Keratinocyte (primary cell): ENCODE results near the gene PRM2. TPM values are rescaled to one million over a fixed set of nuclear protein-coding genes. Genes with fewer than 3 reads are reported as not detected.

Source experiments
- DNase-seq: peaks from one replicate; pipeline ENCODE4 v3.0.0-alpha.2; 2011; ENCODE audit warnings: low read depth, missing footprints, low spot score
- FAIRE-seq: peaks from 2 replicates; lab custom pipeline; 2011; peaks lifted over from hg19 to GRCh38; lab: Jason Lieb, UNC
- H2AFZ ChIP-seq: 2 replicates; pipeline ENCODE4 v1.6.0; 2012; ENCODE audit warnings: low read length, control low read depth, inconsistent platforms; ENCODE audit not compliant: control insufficient read depth
- H3K27ac ChIP-seq: 2 replicates; pipeline ENCODE4 v1.5.1; 2011; ENCODE audit warnings: low read length; ENCODE audit not compliant: control insufficient read depth, insufficient read depth
- H3K27me3 ChIP-seq: 3 replicates; pipeline ENCODE4 v1.6.0; 2011; ENCODE audit warnings: low read length; ENCODE audit not compliant: control insufficient read depth, insufficient read depth; ENCODE audit errors: extremely low read depth
- H3K36me3 ChIP-seq, 2 experiments: 2 replicates in 1 of 2; 3 replicates in 1 of 2; pipeline ENCODE4 v1.5.1; 2011; ENCODE audit warnings: low read length in 2 of 2, mild to moderate bottlenecking in 1 of 2; ENCODE audit not compliant: control insufficient read depth in 2 of 2, insufficient read depth in 2 of 2; ENCODE audit errors: extremely low read depth in 1 of 2
- H3K4me1 ChIP-seq: 3 replicates; pipeline ENCODE4 v1.5.1; 2011; ENCODE audit warnings: low read length; ENCODE audit not compliant: control insufficient read depth, insufficient read depth; ENCODE audit errors: extremely low read depth
- H3K4me2 ChIP-seq: 3 replicates; pipeline ENCODE4 v1.6.0; 2011; ENCODE audit warnings: low read depth, low read length; ENCODE audit not compliant: control insufficient read depth, insufficient read depth; ENCODE audit errors: extremely low read depth
- H3K4me3 ChIP-seq, 3 experiments: fragments of 200-600 bp in 1 of 3; sonication (generic) in 1 of 3; 2 replicates in 2 of 3; 3 replicates in 1 of 3; pipeline ENCODE4 v1.5.1; 2011 to 2016; ENCODE audit warnings: low read length in 3 of 3, mild to moderate bottlenecking in 3 of 3, control low read depth in 2 of 3, inconsistent platforms in 1 of 3, low read depth in 1 of 3, mixed read lengths in 1 of 3, mixed run types in 1 of 3, moderate library complexity in 1 of 3; ENCODE audit not compliant: control insufficient read depth in 2 of 3, insufficient read depth in 2 of 3; ENCODE audit errors: extremely low read depth in 1 of 3
- H3K79me2 ChIP-seq: 2 replicates; pipeline ENCODE4 v1.6.0; 2012; ENCODE audit warnings: low read length; ENCODE audit not compliant: control insufficient read depth, insufficient read depth
- H3K9ac ChIP-seq: 3 replicates; pipeline ENCODE4 v1.6.0; 2011; ENCODE audit warnings: low read length; ENCODE audit not compliant: control insufficient read depth, insufficient read depth; ENCODE audit errors: extremely low read depth
- H3K9me1 ChIP-seq: 3 replicates; pipeline ENCODE4 v1.6.0; 2011; ENCODE audit warnings: low read length; ENCODE audit not compliant: control insufficient read depth, insufficient read depth; ENCODE audit errors: extremely low read depth
- H3K9me3 ChIP-seq: 2 replicates; pipeline ENCODE4 v1.5.1; 2012; ENCODE audit warnings: low read depth, low read length; ENCODE audit not compliant: control insufficient read depth
- H4K20me1 ChIP-seq: 3 replicates; pipeline ENCODE4 v1.6.0; 2011; ENCODE audit warnings: low read length; ENCODE audit not compliant: control insufficient read depth, insufficient read depth; ENCODE audit errors: extremely low read depth
- EZH2 ChIP-seq: IDR thresholded peaks from one replicate; pipeline ENCODE4 v1.6.1; 2012; ENCODE audit warnings: inconsistent platforms, mild to moderate bottlenecking, low read length, moderate library complexity
- dilution Hi-C: fragments of 300-500 bp; cut with MboI; formaldehyde crosslinking; loops from one replicate; pipeline ENCODE4 v1.7.0; 2020; ENCODE audit warnings: low sequenced_read_pairs; ENCODE audit not compliant: extremely low pct_ligation_motif_present
- polyA plus RNA-seq, 5 experiments: library from polyadenylated mRNA; depleted of rRNA in 3 of 5; stranded (reverse) in 3 of 5; stranded (forward) in 1 of 5; unstranded in 1 of 5; fragments of >200 nt; gene quantifications; 1 replicate in 1 of 5; 2 replicates in 3 of 5; 3 replicates in 1 of 5; pipeline versions ENCODE4 v1.2.1 to v1.2.3, GENCODE V29; 2011 to 2012; ENCODE audit warnings: missing spikeins in 2 of 5, low read depth in 1 of 5, low replicate concordance in 1 of 5
- TF ChIP-seq, protein P1 (sequence below), 3 experiments: IDR thresholded peaks in 1 of 3; conservative IDR thresholded peaks in 1 of 3; optimal IDR thresholded peaks in 1 of 3; 2 replicates in 2 of 3; 3 replicates in 1 of 3; pipeline versions ENCODE3 to v1.5.1; 2011; ENCODE audit warnings: low read length in 3 of 3, mild to moderate bottlenecking in 3 of 3, moderate library complexity in 2 of 3, control low read depth in 1 of 3, inconsistent platforms in 1 of 3; ENCODE audit not compliant: insufficient read depth in 2 of 3; ENCODE audit errors: extremely low read depth in 1 of 3

The PRM2 gene
- polyA plus RNA-seq, 1 donor (not counting 4 experiments of a cell fraction or from before 2014, with no cell fraction given): not detected

DNA sequence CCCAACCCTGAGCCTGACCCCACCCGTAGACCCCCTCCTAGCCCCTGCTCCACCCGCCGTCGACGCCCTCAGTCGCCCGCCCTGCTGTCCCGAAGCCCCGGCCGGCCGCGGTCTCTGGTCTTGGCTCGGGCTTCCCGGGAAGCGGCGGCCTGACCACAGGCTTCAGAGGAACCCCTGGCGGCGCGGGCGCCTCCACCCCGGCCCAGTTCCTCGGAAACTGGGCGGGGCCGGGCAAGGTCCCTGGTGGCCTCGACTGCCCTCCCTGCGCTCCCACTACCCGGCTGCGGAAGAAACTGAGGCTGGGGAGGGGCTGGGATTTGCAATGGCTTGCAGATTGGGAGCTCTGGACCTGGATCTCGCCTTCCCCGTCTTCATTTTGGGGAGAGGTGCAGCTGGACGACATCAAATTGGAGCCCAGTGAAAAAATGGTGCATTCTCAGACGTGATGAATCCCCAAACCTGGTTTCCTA, 19.6 kb downstream of the PRM2 start:
- TF ChIP-seq, protein P1, sequence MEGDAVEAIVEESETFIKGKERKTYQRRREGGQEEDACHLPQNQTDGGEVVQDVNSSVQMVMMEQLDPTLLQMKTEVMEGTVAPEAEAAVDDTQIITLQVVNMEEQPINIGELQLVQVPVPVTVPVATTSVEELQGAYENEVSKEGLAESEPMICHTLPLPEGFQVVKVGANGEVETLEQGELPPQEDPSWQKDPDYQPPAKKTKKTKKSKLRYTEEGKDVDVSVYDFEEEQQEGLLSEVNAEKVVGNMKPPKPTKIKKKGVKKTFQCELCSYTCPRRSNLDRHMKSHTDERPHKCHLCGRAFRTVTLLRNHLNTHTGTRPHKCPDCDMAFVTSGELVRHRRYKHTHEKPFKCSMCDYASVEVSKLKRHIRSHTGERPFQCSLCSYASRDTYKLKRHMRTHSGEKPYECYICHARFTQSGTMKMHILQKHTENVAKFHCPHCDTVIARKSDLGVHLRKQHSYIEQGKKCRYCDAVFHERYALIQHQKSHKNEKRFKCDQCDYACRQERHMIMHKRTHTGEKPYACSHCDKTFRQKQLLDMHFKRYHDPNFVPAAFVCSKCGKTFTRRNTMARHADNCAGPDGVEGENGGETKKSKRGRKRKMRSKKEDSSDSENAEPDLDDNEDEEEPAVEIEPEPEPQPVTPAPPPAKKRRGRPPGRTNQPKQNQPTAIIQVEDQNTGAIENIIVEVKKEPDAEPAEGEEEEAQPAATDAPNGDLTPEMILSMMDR (optimal IDR thresholded peaks at IDR 0.05 in 1 of 3, IDR thresholded peaks at IDR 0.05 in 1 of 3, conservative IDR thresholded peaks at IDR 0.05 in 1 of 3; ENCODE audit: extremely low read depth in 1 of 3, insufficient read depth in 2 of 3, low read length in 3 of 3): no peak
- TF ChIP-seq EZH2: no peak
- peaks cover 5% of the 10 kb centered on the region for H3K27me3 ChIP-seq
- peak overlapping the region; percentile 70 to 88 (median 79) for H3K4me3 ChIP-seq
- dilution Hi-C loops: no loop called here
- peak overlapping the region; percentile 75 for H3K4me2 ChIP-seq
- no peaks in the 10 kb centered on the region for H3K9me1 ChIP-seq
- H3K27ac ChIP-seq: peak overlapping the region; percentile 76
- H4K20me1 ChIP-seq: no peaks in the 10 kb centered on the region
- H2AFZ ChIP-seq: peak overlapping the region; percentile 86
- H3K9me3 ChIP-seq: no peaks in the 10 kb centered on the region
- no peak for DNase-seq
- peak overlapping the region; percentile 90 for H3K9ac ChIP-seq
- no peaks in the 10 kb centered on the region for H3K36me3 ChIP-seq
- peaks cover 20% of the 10 kb centered on the region for H3K4me1 ChIP-seq
- no peak for FAIRE-seq
- peaks cover 19% of the 10 kb centered on the region for H3K79me2 ChIP-seq

DNA sequence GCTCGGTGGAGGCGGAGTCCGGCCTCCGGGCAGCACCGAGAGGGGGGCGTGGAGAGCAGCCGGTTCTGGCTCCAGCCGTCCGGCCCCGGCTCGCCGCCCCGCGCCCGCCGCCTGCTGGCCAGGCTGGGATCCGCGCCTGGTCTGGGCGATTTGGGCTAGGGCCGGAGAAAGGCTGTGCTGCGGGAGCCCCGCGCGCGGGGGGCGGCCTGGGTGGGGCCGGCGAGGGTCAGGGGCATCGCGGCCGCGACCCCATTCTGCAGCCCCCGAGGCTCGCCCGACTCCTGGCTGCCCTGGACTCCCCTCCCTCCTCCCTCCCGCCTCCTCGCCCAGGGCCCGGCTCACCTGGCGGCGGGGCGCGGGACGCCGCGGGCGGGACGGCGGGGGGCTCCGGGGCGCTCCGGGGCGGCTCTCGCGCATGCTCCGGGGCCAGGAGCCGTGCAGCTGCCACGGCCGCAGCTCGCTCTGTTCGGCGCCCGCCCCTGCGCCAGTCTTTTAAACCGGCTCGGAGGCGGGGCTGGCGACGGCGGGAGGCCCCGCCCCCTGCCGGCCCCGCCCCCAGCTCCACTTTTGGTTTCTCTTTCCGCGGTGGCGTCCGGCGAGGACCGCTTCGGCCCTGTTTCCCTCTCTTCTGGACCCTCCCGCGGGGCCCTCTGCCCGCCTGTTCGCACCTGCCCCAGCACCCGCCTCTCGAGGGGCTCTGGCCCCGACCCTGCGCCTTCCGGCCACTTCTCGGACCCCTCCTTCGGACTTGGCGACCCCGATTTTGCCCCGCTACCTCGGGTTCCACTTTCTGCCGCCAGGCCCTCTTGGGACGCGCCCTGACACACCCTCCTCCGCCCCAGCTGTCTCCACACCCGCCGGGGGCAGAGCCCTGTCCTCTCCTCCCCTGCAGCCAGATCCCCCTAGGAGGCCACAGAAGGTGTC, 20.3 kb downstream of the PRM2 start, which contains the start of gene SOCS1:
SOCS1 (minus strand) TSS at position 468 of the 924 bp plus-strand sequence. CDS start 726 bp downstream, outside the sequence.
- no peaks in the 10 kb centered on the region for H3K36me3 ChIP-seq
- TF ChIP-seq, protein P1 (optimal IDR thresholded peaks at IDR 0.05 in 1 of 3, IDR thresholded peaks at IDR 0.05 in 1 of 3, conservative IDR thresholded peaks at IDR 0.05 in 1 of 3; ENCODE audit: extremely low read depth in 1 of 3, insufficient read depth in 2 of 3, low read length in 3 of 3): peak; percentile 46 to 79 (median 66)
- no peak for TF ChIP-seq EZH2
- H3K4me3 ChIP-seq: peak within 1 kb of the TSS; percentile 70 to 88 (median 79)
- H3K9ac ChIP-seq: peak within 1 kb of the TSS; percentile 90
- peak within 1 kb of the TSS; percentile 76 for H3K27ac ChIP-seq
- H3K9me3 ChIP-seq: no peaks in the 10 kb centered on the region
- H3K79me2 ChIP-seq: peaks cover 19% of the 10 kb centered on the region
- H2AFZ ChIP-seq: peak within 1 kb of the TSS; percentile 86
- H3K4me2 ChIP-seq: peak within 1 kb of the TSS; percentile 85
- FAIRE-seq: no peak
- no peaks in the 10 kb centered on the region for H4K20me1 ChIP-seq
- dilution Hi-C loops: no loop called here
- DNase-seq: peak; percentile 15
- no peaks in the 10 kb centered on the region for H3K9me1 ChIP-seq
- H3K4me1 ChIP-seq: peaks cover 20% of the 10 kb centered on the region
- H3K27me3 ChIP-seq: peaks cover 5% of the 10 kb centered on the region
